Fibroblast of lung (primary cell): Measurements from ENCODE around the gene AASS. TPM values are rescaled to one million over a fixed set of nuclear protein-coding genes. Genes with fewer than 3 reads are reported as not detected.

Experiments
- DNase-seq, 2 donors: peaks; one replicate each; pipeline versions ENCODE4 v3.0.0 to v3.0.0-alpha.2; 2010; ENCODE audit warnings: low read depth in 2 of 2
- H2AFZ ChIP-seq: 2 replicates; pipeline ENCODE4 v1.5.1; 2012; ENCODE audit warnings: low read length, control low read depth, inconsistent platforms
- H3K27ac ChIP-seq: 2 replicates; pipeline ENCODE4 v1.5.1; 2011; ENCODE audit warnings: low read length, control low read depth; ENCODE audit not compliant: insufficient read depth
- H3K27me3 ChIP-seq: 2 replicates; pipeline ENCODE4 v1.5.1; 2011; ENCODE audit warnings: mild to moderate bottlenecking, low read length; ENCODE audit not compliant: control insufficient read depth, insufficient read depth
- H3K36me3 ChIP-seq: 2 replicates; pipeline ENCODE4 v1.5.1; 2011; ENCODE audit warnings: low read length; ENCODE audit not compliant: control insufficient read depth, insufficient read depth
- H3K4me1 ChIP-seq: 2 replicates; pipeline ENCODE4 v1.5.1; 2011; ENCODE audit warnings: low read length; ENCODE audit not compliant: control insufficient read depth, insufficient read depth; ENCODE audit errors: extremely low read depth
- H3K4me2 ChIP-seq: 2 replicates; pipeline ENCODE4 v1.5.1; 2011; ENCODE audit warnings: low read length, control low read depth; ENCODE audit not compliant: insufficient read depth; ENCODE audit errors: extremely low read depth
- H3K4me3 ChIP-seq, 4 experiments: fragments of 200-600 bp in 1 of 4; sonication (generic) in 1 of 4; replicated peaks in 1 of 4; 2 replicates each; pipeline ENCODE4 v1.5.1; 2011 to 2016; ENCODE audit warnings: low read length in 4 of 4, low read depth in 3 of 4, mild to moderate bottlenecking in 3 of 4, control low read depth in 2 of 4, inconsistent platforms in 1 of 4, mixed read lengths in 1 of 4; ENCODE audit not compliant: insufficient read depth in 1 of 4; ENCODE audit errors: control extremely low read depth in 1 of 4
- H3K79me2 ChIP-seq: 2 replicates; pipeline ENCODE4 v1.5.1; 2012; ENCODE audit warnings: mild to moderate bottlenecking, low read length, inconsistent platforms; ENCODE audit not compliant: control insufficient read depth, insufficient read depth
- H3K9ac ChIP-seq: 2 replicates; pipeline ENCODE4 v1.5.1; 2011; ENCODE audit warnings: mild to moderate bottlenecking, low read length, control low read depth; ENCODE audit not compliant: insufficient read depth
- H3K9me3 ChIP-seq: 2 replicates; pipeline ENCODE4 v1.5.1; 2012; ENCODE audit warnings: low read depth, low read length; ENCODE audit not compliant: control insufficient read depth, insufficient read depth
- H4K20me1 ChIP-seq: 2 replicates; pipeline ENCODE4 v1.5.1; 2011; ENCODE audit warnings: low read length; ENCODE audit not compliant: control insufficient read depth, insufficient read depth; ENCODE audit errors: extremely low read depth
- CTCF ChIP-seq, 2 donors: IDR thresholded peaks in 1 of 2; conservative IDR thresholded peaks in 1 of 2; 1 replicate in 1 of 2; 2 replicates in 1 of 2; pipeline ENCODE4 v1.5.1; 2011 to 2012; ENCODE audit warnings: low read length in 2 of 2, control low read depth in 1 of 2, inconsistent platforms in 1 of 2, low read depth in 1 of 2, mild to moderate bottlenecking in 1 of 2
- EZH2 ChIP-seq: IDR thresholded peaks from 2 replicates; pipeline ENCODE4 v1.5.1; 2012; ENCODE audit warnings: low read length, control low read depth, mild to moderate bottlenecking; ENCODE audit errors: missing control alignments
- polyA plus RNA-seq, 2 donors: library from polyadenylated mRNA; depleted of rRNA in 1 of 2; stranded (reverse) in 1 of 2; unstranded in 1 of 2; fragments of >200 nt; gene quantifications; 2 replicates each; pipeline ENCODE4 v1.2.1, GENCODE V29; 2011 to 2012; ENCODE audit warnings: missing spikeins in 1 of 2
- total RNA-seq: library from RNA; depleted of rRNA; stranded (reverse); fragments of >200 nt; gene quantifications from 2 replicates; pipeline ENCODE4 v1.2.1, GENCODE V29; 2014

The AASS gene
- total and polyA plus RNA-seq, 2 donors (not counting 1 experiment from before 2014, with no cell fraction given): 8.6 to 49.2 TPM

- Histone ChIP-seq H3K36me3 (no peaks in the 10 kb centered on the region), H3K4me2 (no peak overlapping the region), H3K27ac (no peak overlapping the region), H3K9ac (no peak overlapping the region), H3K27me3 (no peaks in the 10 kb centered on the region), H3K79me2 (no peaks in the 10 kb centered on the region), H2AFZ (no peak overlapping the region), H3K4me1 (no peaks in the 10 kb centered on the region), H4K20me1 (no peaks in the 10 kb centered on the region), H3K4me3 (no peak overlapping the region), H3K9me3 (no peaks in the 10 kb centered on the region)
- no peak for DNase-seq
- TF ChIP-seq CTCF (conservative IDR thresholded peaks at IDR 0.05 in 1 of 2, IDR thresholded peaks at IDR 0.05 in 1 of 2; ENCODE audit: low read depth in 1 of 2, low read length in 2 of 2) (no peak), EZH2 (no peak)
Observed at GRCh38 chr7:122033641-122034040, 110.4 kb downstream of the AASS start.

GRCh38 chr7:122027058-122027457 lies 117.0 kb downstream of the AASS start:
- Histone ChIP-seq H3K27ac (no peak overlapping the region), H3K4me3 (no peak overlapping the region), H2AFZ (no peak overlapping the region), H3K4me1 (no peaks in the 10 kb centered on the region), H3K79me2 (no peaks in the 10 kb centered on the region), H3K9me3 (no peaks in the 10 kb centered on the region), H4K20me1 (no peaks in the 10 kb centered on the region), H3K4me2 (no peak overlapping the region), H3K27me3 (no peaks in the 10 kb centered on the region), H3K36me3 (no peaks in the 10 kb centered on the region), H3K9ac (no peak overlapping the region)
- TF ChIP-seq CTCF (conservative IDR thresholded peaks at IDR 0.05 in 1 of 2, IDR thresholded peaks at IDR 0.05 in 1 of 2; ENCODE audit: low read depth in 1 of 2, low read length in 2 of 2) (no peak), EZH2 (no peak)
- DNase-seq: no peak

Other genes starting within 250 kb of the AASS start
- not detected in 2 replicates for gene FEZF1, start 160.5 kb upstream of the AASS start, total RNA-seq
- gene FEZF1, start 160.5 kb upstream of the AASS start, polyA plus RNA-seq: not detected in 2 replicates